Endothelial cell of umbilical vein (primary cell): ENCODE results near the gene FAM9A.

ENCODE experiments used
- CTCF ChIP-seq, 2 donors: IDR thresholded peaks; 1 replicate in 1 of 2; 2 replicates in 1 of 2; pipeline ENCODE4 v1.5.1; 2011; ENCODE audit warnings: low read length in 2 of 2, mild to moderate bottlenecking in 2 of 2, moderate library complexity in 2 of 2, control low read depth in 1 of 2, inconsistent platforms in 1 of 2, low read depth in 1 of 2; ENCODE audit not compliant: insufficient read depth in 1 of 2; ENCODE audit errors: extremely low read depth in 1 of 2
- POLR2A ChIP-seq: IDR thresholded peaks from 2 replicates; pipeline ENCODE4 v1.6.1; 2012; ENCODE audit warnings: low read depth, mild to moderate bottlenecking, control low read depth, low read length
- POLR2AphosphoS5 ChIP-seq: IDR thresholded peaks from 2 replicates; pipeline ENCODE4 v1.6.1; 2012; ENCODE audit warnings: low read depth, mild to moderate bottlenecking, control low read depth, low read length, moderate library complexity; ENCODE audit not compliant: insufficient read depth

- TF ChIP-seq CTCF (IDR thresholded peaks at IDR 0.05; ENCODE audit: extremely low read depth in 1 of 2, insufficient read depth in 1 of 2, low read depth in 1 of 2, low read length in 2 of 2) (no peak), POLR2AphosphoS5 (no peak), POLR2A (no peak)
Measured at GRCh38 chrX:8755813-8756212, 45.4 kb downstream of the FAM9A start.
